Spleen (tissue), 11 donors: ENCODE data around the gene MORF4L2. TPM values are rescaled to one million over a fixed set of nuclear protein-coding genes. Genes with fewer than 3 reads are reported as not detected.

Source experiments
- DNase-seq: peaks from one replicate; pipeline ENCODE4 v3.0.0-alpha.2; 2020
- H3K27ac ChIP-seq, 8 donors: fragments of 200-600 bp; sonication (generic) in 7 of 8; 1 replicate in 4 of 8; 2 replicates in 4 of 8; pipeline versions ENCODE4 v1.5.0 to v1.8.0; 2016 to 2021; ENCODE audit warnings: inconsistent platforms in 4 of 8, mild to moderate bottlenecking in 4 of 8, moderate library complexity in 1 of 8
- H3K27me3 ChIP-seq, 7 donors: fragments of 200-600 bp; sonication (generic) in 6 of 7; replicated peaks in 1 of 7; 1 replicate in 4 of 7; 2 replicates in 3 of 7; pipeline versions ENCODE4 v1.5.0 to v1.8.0; 2016 to 2021; ENCODE audit warnings: inconsistent platforms in 3 of 7, mild to moderate bottlenecking in 1 of 7
- H3K36me3 ChIP-seq, 6 donors: fragments of 200-600 bp; sonication (generic) in 5 of 6; 1 replicate in 4 of 6; 2 replicates in 2 of 6; pipeline versions ENCODE4 v1.5.0 to v1.8.0; 2016 to 2021; ENCODE audit warnings: inconsistent platforms in 2 of 6
- H3K4me1 ChIP-seq, 6 donors: fragments of 200-600 bp; sonication (generic) in 5 of 6; 1 replicate in 3 of 6; 2 replicates in 3 of 6; pipeline versions ENCODE4 v1.5.0 to v1.8.0; 2016 to 2021; ENCODE audit warnings: inconsistent platforms in 3 of 6
- H3K4me3 ChIP-seq, 8 donors: fragments of 200-600 bp; sonication (generic) in 7 of 8; 1 replicate in 4 of 8; 2 replicates in 4 of 8; pipeline versions ENCODE4 v1.5.0 to v1.8.0; 2016 to 2021; ENCODE audit warnings: inconsistent platforms in 4 of 8, mild to moderate bottlenecking in 4 of 8, moderate library complexity in 2 of 8
- H3K9me3 ChIP-seq, 8 donors: fragments of 200-600 bp; sonication (generic) in 7 of 8; 1 replicate in 4 of 8; 2 replicates in 4 of 8; pipeline versions ENCODE4 v1.5.0 to v1.8.0; 2016 to 2021; ENCODE audit warnings: inconsistent platforms in 4 of 8
- POLR2A ChIP-seq, 3 donors: fragments of 450-650 bp; IDR thresholded peaks; one replicate each; pipeline ENCODE4 v1.5.1; 2017; ENCODE audit warnings: antibody characterized with exemption in 3 of 3, mild to moderate bottlenecking in 1 of 3
- POLR2AphosphoS5 ChIP-seq, 3 donors: sonication (generic); formaldehyde crosslinking; IDR thresholded peaks; one replicate each; pipeline ENCODE4 v1.5.1; 2017; ENCODE audit warnings: antibody characterized with exemption in 3 of 3
- WGBS, 5 donors: extraction: QIAGEN DNeasy Blood & Tissue Kit in 3 of 5; methylation state at CpG; one replicate each; pipeline versions ENCODE4 v1.1.5 to v1.1.7; 2013 to 2018; 5-methylcytosine and 5-hydroxymethylcytosine counted together
- intact Hi-C: fragments of 100-400 bp; cut with DNase I; formaldehyde crosslinking; loops from one replicate; pipeline ENCODE4 v1.15.0; 2023; ENCODE audit warnings: low total_unique reads
- polyA plus RNA-seq, 3 donors: library from polyadenylated mRNA; stranded (reverse); fragments of 200-250 nt; gene quantifications; one replicate each; pipeline ENCODE4 v1.2.1, GENCODE V29; 2013
- total RNA-seq, 7 donors: library from RNA; depleted of rRNA in 3 of 7; stranded (reverse); fragments of >200 nt in 3 of 7; fragmentation: NEBNext Ultra II Directional in 4 of 7; extraction: Animal tissue kit (Norgen Biotek cat#: 25700) in 4 of 7; gene quantifications; one replicate each; pipeline versions ENCODE4 v1.1.0 to v1.2.1, GENCODE V29; 2016 to 2021
- TF ChIP-seq, protein P1 (sequence below), 11 experiments: fragments of 200-600 bp in 7 of 11; fragments of 450-650 bp in 4 of 11; sonication (generic) in 4 of 11; IDR thresholded peaks in 8 of 11; conservative IDR thresholded peaks in 3 of 11; 1 replicate in 7 of 11; 2 replicates in 4 of 11; pipeline versions ENCODE4 v1.4.0 to v1.8.0; 2016 to 2021; ENCODE audit warnings: antibody characterized with exemption in 11 of 11, inconsistent platforms in 4 of 11, mild to moderate bottlenecking in 1 of 11
- donor health status: healthy with polysubstance abuse.
- donor health status: DM: no; HTN: no; CAD: no; lungs with moderate emphysema.
- donor health status: DM: no; HTN: no; CAD: no.
- donor health status: Bipolar disorder and iron deficiency.
- donor health status: healthy.
- donor health status: DM: no; HTN: no; CAD: no.
- donor health status: DM: yes; HTN: yes; CAD: no.

The MORF4L2 gene
- total and polyA plus RNA-seq, 10 donors: 86.8 to 222 (median 154) TPM

DNA sequence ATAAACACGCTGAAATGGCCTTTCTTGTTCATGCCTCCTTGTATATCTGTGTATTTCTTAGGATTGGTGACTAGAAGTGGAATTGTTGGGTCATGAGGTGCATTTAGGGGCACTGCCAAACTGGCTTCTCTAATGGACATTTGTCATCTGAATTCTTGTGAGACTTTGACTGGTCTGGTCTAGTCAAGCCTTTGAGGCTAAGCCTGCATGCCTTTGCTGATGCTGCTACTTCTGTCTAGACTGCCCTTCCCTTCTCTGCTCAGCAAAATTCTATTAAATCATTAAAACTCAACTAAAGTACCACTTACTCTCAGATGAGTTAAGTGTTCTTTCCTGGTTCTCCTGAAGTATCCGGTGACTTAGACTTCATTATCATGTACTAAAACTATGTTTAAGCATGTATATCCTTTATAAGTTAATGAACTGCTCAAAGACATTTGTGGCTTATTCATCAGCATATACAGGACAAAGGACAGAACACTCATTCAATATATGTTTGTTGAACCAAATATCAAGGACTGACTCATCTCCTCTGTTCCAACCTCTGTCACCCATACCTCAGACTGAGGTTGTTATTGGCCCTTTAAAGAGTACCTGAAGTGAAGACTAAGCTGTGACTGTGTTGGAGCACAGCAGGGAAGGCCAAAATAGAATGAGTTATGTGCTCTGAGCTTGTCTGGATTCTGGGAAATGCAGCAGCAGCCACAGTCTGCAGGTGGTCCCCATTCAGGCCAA, 48.7 kb downstream of the MORF4L2 start:
- Histone ChIP-seq H3K27ac (no peak overlapping the region), H3K4me3 (no peak overlapping the region), H3K4me1 (no peaks in the 10 kb centered on the region), H3K36me3 (no peaks in the 10 kb centered on the region), H3K9me3 (no peaks in the 10 kb centered on the region), H3K27me3 (peaks cover 0 to 8% (median 0%) of the 10 kb centered on the region in 7 donors)
- no peak for DNase-seq
- intact Hi-C loops: no loop called here
- 63 to 91% (median 85%) methylated on average over 2 of the region's 2 CpGs for WGBS, 5 donors
- TF ChIP-seq POLR2A (IDR thresholded peaks at IDR 0.05) (no peak), POLR2AphosphoS5 (IDR thresholded peaks at IDR 0.05) (no peak)
- TF ChIP-seq, protein P1, sequence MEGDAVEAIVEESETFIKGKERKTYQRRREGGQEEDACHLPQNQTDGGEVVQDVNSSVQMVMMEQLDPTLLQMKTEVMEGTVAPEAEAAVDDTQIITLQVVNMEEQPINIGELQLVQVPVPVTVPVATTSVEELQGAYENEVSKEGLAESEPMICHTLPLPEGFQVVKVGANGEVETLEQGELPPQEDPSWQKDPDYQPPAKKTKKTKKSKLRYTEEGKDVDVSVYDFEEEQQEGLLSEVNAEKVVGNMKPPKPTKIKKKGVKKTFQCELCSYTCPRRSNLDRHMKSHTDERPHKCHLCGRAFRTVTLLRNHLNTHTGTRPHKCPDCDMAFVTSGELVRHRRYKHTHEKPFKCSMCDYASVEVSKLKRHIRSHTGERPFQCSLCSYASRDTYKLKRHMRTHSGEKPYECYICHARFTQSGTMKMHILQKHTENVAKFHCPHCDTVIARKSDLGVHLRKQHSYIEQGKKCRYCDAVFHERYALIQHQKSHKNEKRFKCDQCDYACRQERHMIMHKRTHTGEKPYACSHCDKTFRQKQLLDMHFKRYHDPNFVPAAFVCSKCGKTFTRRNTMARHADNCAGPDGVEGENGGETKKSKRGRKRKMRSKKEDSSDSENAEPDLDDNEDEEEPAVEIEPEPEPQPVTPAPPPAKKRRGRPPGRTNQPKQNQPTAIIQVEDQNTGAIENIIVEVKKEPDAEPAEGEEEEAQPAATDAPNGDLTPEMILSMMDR (IDR thresholded peaks at IDR 0.05 in 8 of 11, conservative IDR thresholded peaks at IDR 0.05 in 3 of 11): no peak

DNA sequence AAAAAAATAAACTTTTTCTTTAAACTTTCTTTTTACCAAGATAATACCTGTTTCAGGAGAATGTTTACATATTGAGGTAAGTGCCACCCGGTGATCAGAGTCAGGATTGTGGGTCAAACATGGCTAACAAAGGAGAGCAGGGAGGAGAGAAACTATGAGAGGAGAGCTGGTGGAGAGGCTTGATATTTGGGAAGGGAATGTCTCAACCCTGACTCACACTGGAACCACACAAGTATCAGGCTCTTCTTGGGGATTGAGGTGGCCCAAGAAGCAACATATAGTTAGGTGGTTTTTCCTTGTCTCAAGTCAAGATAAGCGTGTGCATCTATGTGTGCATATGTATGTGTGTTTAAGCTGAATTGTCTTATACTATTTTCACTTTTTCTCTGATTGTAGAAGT, 51.1 kb downstream of the MORF4L2 start:
- no peak for DNase-seq
- H3K9me3 ChIP-seq: no peaks in the 10 kb centered on the region
- intact Hi-C loops: no loop called here
- H3K27ac ChIP-seq: no peak overlapping the region
- H3K27me3 ChIP-seq: peaks cover 0 to 2% (median 0%) of the 10 kb centered on the region in 7 donors
- H3K36me3 ChIP-seq: no peaks in the 10 kb centered on the region
- 76 to 89% (median 80%) methylated on average over 2 of the region's 2 CpGs for WGBS, 5 donors
- peaks cover 0 to under 1% (median 0%) of the 10 kb centered on the region in 6 donors for H3K4me1 ChIP-seq
- TF ChIP-seq, protein P1 (IDR thresholded peaks at IDR 0.05 in 8 of 11, conservative IDR thresholded peaks at IDR 0.05 in 3 of 11): no peak
- TF ChIP-seq POLR2A (IDR thresholded peaks at IDR 0.05) (no peak), POLR2AphosphoS5 (IDR thresholded peaks at IDR 0.05) (no peak)
- no peak overlapping the region for H3K4me3 ChIP-seq

DNA sequence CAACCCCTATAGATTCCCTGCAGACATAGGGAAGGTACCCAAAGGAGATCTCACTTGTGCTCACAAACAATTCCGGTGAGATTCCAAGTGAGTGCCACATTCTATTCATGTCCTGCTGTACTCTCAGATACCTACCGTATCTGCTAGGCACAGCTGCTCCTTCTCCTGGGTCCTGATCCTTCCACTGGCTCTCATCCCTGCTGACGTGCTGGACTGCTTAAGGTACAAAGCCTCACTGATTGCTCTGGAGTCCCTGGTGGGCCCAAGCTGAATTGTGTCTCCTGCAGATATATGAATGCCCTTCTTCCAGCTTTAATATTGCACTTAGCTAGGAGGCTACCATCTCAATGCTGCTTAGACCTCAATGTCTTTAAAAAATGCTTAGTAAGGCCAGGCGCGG, 55.4 kb downstream of the MORF4L2 start:
- peaks cover 0 to 8% (median 0%) of the 10 kb centered on the region in 7 donors for H3K27me3 ChIP-seq
- TF ChIP-seq POLR2A (IDR thresholded peaks at IDR 0.05): no peak
- no peak for TF ChIP-seq POLR2AphosphoS5 (IDR thresholded peaks at IDR 0.05)
- TF ChIP-seq, protein P1 (IDR thresholded peaks at IDR 0.05 in 8 of 11, conservative IDR thresholded peaks at IDR 0.05 in 3 of 11): no peak
- H3K9me3 ChIP-seq: no peaks in the 10 kb centered on the region
- no peak overlapping the region for H3K27ac ChIP-seq
- no peak for DNase-seq
- intact Hi-C loops: no loop called here
- no peaks in the 10 kb centered on the region for H3K36me3 ChIP-seq
- WGBS, 5 donors: 85 to 100% (median 97%) methylated on average over 5 of the region's 5 CpGs
- H3K4me3 ChIP-seq: no peak overlapping the region
- H3K4me1 ChIP-seq: peaks cover 0 to 19% (median 6%) of the 10 kb centered on the region in 6 donors

DNA sequence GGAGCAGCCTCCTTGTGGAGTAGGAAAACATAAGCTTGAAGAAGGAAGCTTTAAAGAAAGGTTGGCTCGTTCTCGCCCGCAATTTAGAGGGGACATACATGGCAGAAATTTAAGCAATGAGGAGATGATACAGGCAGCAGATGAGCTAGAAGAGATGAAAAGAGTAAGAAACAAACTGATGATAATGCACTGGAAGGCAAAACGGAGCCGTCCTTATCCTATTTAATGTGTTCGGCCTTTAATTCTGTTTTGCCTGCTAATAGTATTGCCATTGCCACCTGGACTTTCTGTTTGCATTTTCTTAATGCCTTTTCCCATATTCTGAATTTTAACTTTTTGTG, 56.4 kb downstream of the MORF4L2 start:
- Histone ChIP-seq H3K27me3 (peaks cover 0 to 8% (median 0%) of the 10 kb centered on the region in 7 donors), H3K27ac (peak overlapping the region; percentile 28 to 88 (median 85)), H3K4me1 (peaks cover 0 to 19% (median 6%) of the 10 kb centered on the region in 6 donors), H3K36me3 (no peaks in the 10 kb centered on the region), H3K9me3 (no peaks in the 10 kb centered on the region), H3K4me3 (peak overlapping the region in 7 of 8 donors; percentile 50 to 72 (median 56))
- WGBS, 5 donors: 30 to 59% (median 41%) methylated on average over 6 of the region's 6 CpGs
- TF ChIP-seq, protein P1 (IDR thresholded peaks at IDR 0.05 in 8 of 11, conservative IDR thresholded peaks at IDR 0.05 in 3 of 11): no peak
- no peak for TF ChIP-seq POLR2A (IDR thresholded peaks at IDR 0.05)
- no peak for TF ChIP-seq POLR2AphosphoS5 (IDR thresholded peaks at IDR 0.05)
- intact Hi-C loops: no loop called here
- no peak for DNase-seq
